GM23338 (cell line): ENCODE measurements around the gene RRP12.

Source experiments
- CREB1 ChIP-seq: fragments of 250-450 bp; sonication (Bioruptor Pico); IDR thresholded peaks from 2 replicates; pipeline ENCODE4 v1.5.0; 2020; ENCODE audit warnings: low read depth, mild to moderate bottlenecking, moderate library complexity
- CTCF ChIP-seq, 2 experiments: fragments of 200-600 bp in 1 of 2; sonication (generic) in 1 of 2; conservative IDR thresholded peaks; 2 replicates each; pipeline versions ENCODE4 v1.5.1 to v1.6.1; 2016 to 2017; ENCODE audit warnings: antibody characterized with exemption in 2 of 2, low read depth in 2 of 2, mild to moderate bottlenecking in 2 of 2, moderate library complexity in 1 of 2
- ETS1 ChIP-seq: IDR thresholded peaks from 2 replicates; pipeline ENCODE4 v1.6.1; 2016; ENCODE audit warnings: antibody characterized with exemption
- EZH2 ChIP-seq: fragments of 200-600 bp; sonication (generic); IDR thresholded peaks from one replicate; pipeline ENCODE4 v1.8.0; 2017; ENCODE audit warnings: antibody characterized with exemption, mild to moderate bottlenecking, low read depth; ENCODE audit not compliant: unreplicated experiment
- EZH2phosphoT487 ChIP-seq: fragments of 200-600 bp; sonication (generic); IDR thresholded peaks from one replicate; pipeline ENCODE4 v1.8.1; 2018; ENCODE audit warnings: antibody characterized with exemption; ENCODE audit not compliant: unreplicated experiment
- JUNB ChIP-seq: IDR thresholded peaks from one replicate; pipeline ENCODE4 v1.6.1; 2016; ENCODE audit warnings: antibody characterized with exemption; ENCODE audit not compliant: unreplicated experiment
- POLR2AphosphoS5 ChIP-seq: IDR thresholded peaks from 2 replicates; pipeline ENCODE4 v1.6.1; 2016; ENCODE audit warnings: antibody characterized with exemption, low read depth
- REST ChIP-seq: IDR thresholded peaks from one replicate; pipeline ENCODE4 v1.6.1; 2018; ENCODE audit warnings: antibody characterized with exemption; ENCODE audit not compliant: unreplicated experiment
- STAT1 ChIP-seq: IDR thresholded peaks from one replicate; pipeline ENCODE4 v1.6.1; 2016; ENCODE audit warnings: antibody characterized with exemption; ENCODE audit not compliant: unreplicated experiment
- ZNF114 ChIP-seq: fragments of 250-450 bp; sonication (Bioruptor Pico); IDR thresholded peaks from 2 replicates; pipeline ENCODE4 v1.5.0; 2020; ENCODE audit warnings: mild to moderate bottlenecking, moderate library complexity
- ZNF331 ChIP-seq: fragments of 250-450 bp; sonication (Bioruptor Pico); IDR thresholded peaks from 2 replicates; pipeline ENCODE4 v1.5.0; 2020; ENCODE audit warnings: low read depth, mild to moderate bottlenecking, moderate library complexity

GRCh38 chr10:97376413-97376812 lies 24.7 kb downstream of the RRP12 start:
- no peak for TF ChIP-seq CTCF (conservative IDR thresholded peaks at IDR 0.05; ENCODE audit: low read depth in 2 of 2)
- TF ChIP-seq EZH2phosphoT487: no peak
- TF ChIP-seq EZH2: no peak
- TF ChIP-seq POLR2AphosphoS5: no peak
- TF ChIP-seq CREB1 (CRISPR knock-in tag): no peak
- no peak for TF ChIP-seq REST
- TF ChIP-seq JUNB: no peak
- TF ChIP-seq ZNF114 (CRISPR knock-in tag): no peak
- no peak for TF ChIP-seq ETS1
- TF ChIP-seq STAT1: no peak
- no peak for TF ChIP-seq ZNF331
